GM12872 (cell line): ENCODE measurements around the gene CEP85L.

ENCODE experiments used
- CTCF ChIP-seq: IDR thresholded peaks from 3 replicates; pipeline ENCODE4 v1.5.1; 2011; ENCODE audit warnings: low read depth, mild to moderate bottlenecking, low read length, moderate library complexity; ENCODE audit not compliant: insufficient read depth

CEP85L gene

GRCh38 chr6:118535176-118535844 is 116.1 kb downstream of the CEP85L start:
- no peak for TF ChIP-seq CTCF

- TF ChIP-seq CTCF = no peak
These were observed 120.4 kb downstream of the CEP85L start for GRCh38 chr6:118530942-118531341.

GRCh38 chr6:118529756-118530155 is 121.6 kb downstream of the CEP85L start:
- TF ChIP-seq CTCF = no peak

- TF ChIP-seq CTCF = no peak
These were observed 123.3 kb downstream of the CEP85L start for GRCh38 chr6:118528129-118528528.

- TF ChIP-seq CTCF = no peak
These were observed 125.2 kb downstream of the CEP85L start for GRCh38 chr6:118525913-118526780.

- no peak for TF ChIP-seq CTCF
These were observed 126.7 kb downstream of the CEP85L start for GRCh38 chr6:118524686-118525085.

GRCh38 chr6:118523216-118523615 is 128.2 kb downstream of the CEP85L start:
- TF ChIP-seq CTCF = no peak
